HepG2 (cell line): ENCODE results near the gene COPZ1. TPM values are rescaled to one million over a fixed set of nuclear protein-coding genes. Genes with fewer than 3 reads are reported as not detected.

ENCODE experiments used
- ATAC-seq: fragments of 200-7000 bp; cut with Tn5 transposase; 3 replicates; pipeline ENCODE4 v1.9.1; 2020; ENCODE audit warnings: mild to moderate bottlenecking, moderate library complexity
- BruUV-seq: library from RNA; stranded (reverse); fragments of 400-500 nt; replicated peaks from 2 replicates; lab custom pipeline; 2021; lab: Mats Ljungman, UMichigan
- CTCF ChIA-PET: fragments of 300-600 bp; formaldehyde crosslinking; extraction: SDS; loops from one replicate; lab custom pipeline; 2021; ENCODE audit warnings: low total read pairs, inconsistent platforms, low intra/inter-chr PET ratio; lab: Yijun Ruan, JAX
- POLR2A ChIA-PET: fragments of 350-600 bp; sonication (Branson Sonifier 250); formaldehyde crosslinking; loops from one replicate; lab custom pipeline; 2020; ENCODE audit warnings: antibody characterized with exemption, inconsistent platforms; lab: Yijun Ruan, JAX
- DNase-seq: peaks from one replicate; pipeline ENCODE4 v3.0.0-alpha.2; 2015; ENCODE audit warnings: low spot score
- FAIRE-seq: peaks from 3 replicates; lab custom pipeline; 2011; peaks lifted over from hg19 to GRCh38; lab: Jason Lieb, UNC
- H2AFZ ChIP-seq: one replicate; pipeline ENCODE4 v1.6.1; 2011; ENCODE audit warnings: low read length, inconsistent platforms
- H3K27ac ChIP-seq: fragments of 300-600 bp; 3 replicates; pipeline ENCODE4 v1.8.0; 2011; ENCODE audit warnings: mixed run types, mild to moderate bottlenecking, mixed read lengths, low read length, inconsistent platforms; ENCODE audit not compliant: insufficient read depth; ENCODE audit errors: extremely low read length
- H3K27me3 ChIP-seq, 2 experiments: fragments of 200-600 bp in 1 of 2; 2 replicates in 1 of 2; 3 replicates in 1 of 2; pipeline versions ENCODE4 v1.6.0 to v1.8.0; 2011; ENCODE audit warnings: low read length in 2 of 2, mild to moderate bottlenecking in 2 of 2, moderate library complexity in 2 of 2, inconsistent platforms in 1 of 2; ENCODE audit not compliant: insufficient read depth in 2 of 2, control insufficient read depth in 1 of 2
- H3K36me3 ChIP-seq, 2 experiments: fragments of 200-600 bp in 1 of 2; replicated peaks in 1 of 2; 2 replicates in 1 of 2; 3 replicates in 1 of 2; pipeline versions ENCODE4 v1.5.1 to v1.8.0; 2011; ENCODE audit warnings: low read length in 2 of 2, inconsistent platforms in 1 of 2; ENCODE audit not compliant: insufficient read depth in 2 of 2, control insufficient read depth in 1 of 2
- H3K4me1 ChIP-seq: 2 replicates; pipeline ENCODE4 v1.5.1; 2012; ENCODE audit warnings: low read length, inconsistent platforms; ENCODE audit not compliant: insufficient read depth
- H3K4me2 ChIP-seq: 2 replicates; pipeline ENCODE4 v1.6.0; 2011; ENCODE audit warnings: low read depth, low read length, inconsistent platforms
- H3K4me3 ChIP-seq, 3 experiments: fragments of 200-600 bp in 1 of 3; sonication (generic), shearing (Covaris generic) in 1 of 3; replicated peaks in 1 of 3; 2 replicates each; pipeline ENCODE4 v1.5.1; 2011 to 2016; ENCODE audit warnings: low read length in 3 of 3, inconsistent platforms in 2 of 3, low read depth in 2 of 3, mild to moderate bottlenecking in 2 of 3, control low read depth in 1 of 3, mixed read lengths in 1 of 3; ENCODE audit not compliant: insufficient read depth in 1 of 3
- H3K79me2 ChIP-seq: one replicate; pipeline ENCODE4 v1.6.1; 2011; ENCODE audit warnings: low read length, inconsistent platforms; ENCODE audit not compliant: insufficient read depth
- H3K9ac ChIP-seq: 2 replicates; pipeline ENCODE4 v1.6.0; 2011; ENCODE audit warnings: mild to moderate bottlenecking, low read depth, low read length, inconsistent platforms; ENCODE audit not compliant: insufficient read depth
- H3K9me3 ChIP-seq: 2 replicates; pipeline ENCODE4 v1.5.1; 2012; ENCODE audit warnings: mild to moderate bottlenecking, low read length
- H4K20me1 ChIP-seq: 2 replicates; pipeline ENCODE4 v1.6.0; 2011; ENCODE audit warnings: inconsistent platforms, mild to moderate bottlenecking, low read length, moderate library complexity; ENCODE audit not compliant: insufficient read depth
- EHMT2 ChIP-seq: fragments of 200-600 bp; sonication (generic); IDR thresholded peaks from 2 replicates; pipeline ENCODE4 v1.7.0; 2017; ENCODE audit warnings: antibody characterized with exemption, low read depth, low read length, borderline replicate concordance
- HDAC6 ChIP-seq: fragments of 200-600 bp; sonication (generic); IDR thresholded peaks from 2 replicates; pipeline ENCODE4 v1.7.0; 2017; ENCODE audit warnings: mild to moderate bottlenecking, antibody characterized with exemption, low read length, low read depth
- ISL2 ChIP-seq: sonication (generic); formaldehyde crosslinking; IDR thresholded peaks from 2 replicates; pipeline ENCODE4 v1.5.0; 2020; ENCODE audit warnings: missing genetic modification reagents
- RBAK ChIP-seq: sonication (generic); formaldehyde crosslinking; IDR thresholded peaks from 2 replicates; pipeline ENCODE4 v1.5.1; 2020; ENCODE audit warnings: mild to moderate bottlenecking, missing genetic modification reagents
- RFXAP ChIP-seq: sonication (generic); formaldehyde crosslinking; IDR thresholded peaks from 2 replicates; pipeline ENCODE4 v1.4.0; 2020; ENCODE audit warnings: missing genetic modification reagents, borderline replicate concordance
- SIX1 ChIP-seq: sonication (generic); formaldehyde crosslinking; IDR thresholded peaks from 2 replicates; pipeline ENCODE4 v1.4.0; 2020; ENCODE audit warnings: missing genetic modification reagents, borderline replicate concordance
- SMC3 ChIP-seq: IDR thresholded peaks from 2 replicates; pipeline ENCODE4 v1.6.1; 2011; ENCODE audit warnings: low read length, improper control_type of control experiment
- SP1 ChIP-seq, 2 experiments: fragments of 450-650 bp in 1 of 2; sonication (generic) in 1 of 2; formaldehyde crosslinking in 1 of 2; IDR thresholded peaks; 2 replicates each; pipeline versions ENCODE4 v1.4.0 to v1.6.1; 2016 to 2020; ENCODE audit warnings: missing genetic modification reagents in 1 of 2
- STAG1 ChIP-seq: sonication (generic); formaldehyde crosslinking; IDR thresholded peaks from 2 replicates; pipeline ENCODE4 v1.4.0; 2020; ENCODE audit warnings: missing genetic modification reagents
- ZBTB21 ChIP-seq: sonication (generic); formaldehyde crosslinking; IDR thresholded peaks from 2 replicates; pipeline ENCODE4 v1.4.0; 2020; ENCODE audit warnings: missing genetic modification reagents
- ZBTB7A ChIP-seq: sonication (generic); formaldehyde crosslinking; IDR thresholded peaks from 2 replicates; pipeline ENCODE4 v1.8.0; 2022; ENCODE audit warnings: mild to moderate bottlenecking, missing genetic modification reagents
- ZNF160 ChIP-seq: sonication (generic); formaldehyde crosslinking; IDR thresholded peaks from 2 replicates; pipeline ENCODE4 v1.8.0; 2022; ENCODE audit warnings: mild to moderate bottlenecking, inconsistent platforms, missing genetic modification reagents
- ZNF335 ChIP-seq: sonication (generic); formaldehyde crosslinking; IDR thresholded peaks from 2 replicates; pipeline ENCODE4 v1.4.0; 2020; ENCODE audit warnings: missing genetic modification reagents
- ZSCAN20 ChIP-seq: sonication (generic); formaldehyde crosslinking; IDR thresholded peaks from 2 replicates; pipeline ENCODE4 v1.4.0; 2020; ENCODE audit warnings: missing genetic modification reagents, mild to moderate bottlenecking, borderline replicate concordance
- WGBS: methylation state at CpG from one replicate; pipeline ENCODE4 v1.1.6; 2017; ENCODE audit warnings: low lambda C conversion rate; 5-methylcytosine and 5-hydroxymethylcytosine counted together
- in situ Hi-C: cut with HindIII; loops from 2 replicates; pipeline ENCODE4 v1.10.0; 2017; ENCODE audit warnings: low pct_unique_long_range_greater_than_20kb; ENCODE audit not compliant: extremely low pct_ligation_motif_present
- intact Hi-C: fragments of 100-400 bp; cut with micrococcal nuclease; formaldehyde crosslinking; loops from one replicate; pipeline ENCODE4 v1.10.0; 2022; ENCODE audit not compliant: unreplicated experiment
- polyA plus RNA-seq, 8 experiments: library from polyadenylated mRNA; depleted of rRNA in 3 of 8; stranded (reverse) in 7 of 8; unstranded in 1 of 8; fragments of >200 nt; fragmentation: Illumina TruSeq in 4 of 8; extraction: Trizol in 4 of 8; gene quantifications; 2 replicates each; pipeline versions ENCODE4 v1.2.1 to v1.2.3, GENCODE V29; 2011 to 2016; ENCODE audit warnings: low read depth in 4 of 8, missing spikeins in 1 of 8, mixed read lengths in 1 of 8; ENCODE audit not compliant: insufficient read depth in 1 of 8
- total RNA-seq, 5 experiments: library from RNA; depleted of rRNA; stranded (reverse); fragments of >200 nt; fragmentation: Illumina TruSeq; extraction: Trizol; gene quantifications; 2 replicates each; pipeline ENCODE4 v1.2.3, GENCODE V29; 2016; ENCODE audit warnings: low read depth in 1 of 5
- TF ChIP-seq, protein P1 (sequence below): sonication (generic); formaldehyde crosslinking; IDR thresholded peaks from 2 replicates; pipeline ENCODE4 v1.5.0; 2020; ENCODE audit warnings: mild to moderate bottlenecking, missing genetic modification reagents, moderate library complexity
- TF ChIP-seq, protein P2 (sequence below): sonication (generic); formaldehyde crosslinking; IDR thresholded peaks from 2 replicates; pipeline ENCODE4 v1.4.0; 2020; ENCODE audit warnings: missing genetic modification reagents

Gene COPZ1
- total and polyA plus RNA-seq, 2 of the 13 experiments (the other 11 are each of a cell fraction or from before 2014, with no cell fraction given): 125 to 184 TPM

- in situ Hi-C loops: no loop called here
Measured at GRCh38 chr12:54393743-54394142, 68.8 kb downstream of the COPZ1 start.

DNA sequence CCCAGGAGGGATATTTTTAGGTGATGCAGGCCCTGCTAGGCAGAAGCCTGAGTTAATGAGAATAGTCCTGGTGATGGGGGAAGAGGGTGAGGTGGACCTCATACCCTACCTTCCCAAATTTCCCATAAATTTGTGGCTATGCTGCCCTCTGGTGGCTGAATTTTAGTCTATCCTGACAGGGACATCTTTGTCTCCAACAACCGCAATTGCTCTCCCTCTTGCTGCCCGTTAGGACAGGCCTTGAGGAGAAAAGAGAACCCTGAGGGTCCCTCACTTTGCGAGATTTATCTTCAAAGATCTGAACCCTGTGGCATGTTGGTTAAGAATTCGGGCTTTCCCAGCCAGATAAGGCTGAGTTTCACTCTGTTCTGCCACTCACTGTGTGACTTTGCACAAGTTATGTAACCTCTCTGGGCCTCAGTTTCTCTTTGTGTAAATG, 69.4 kb downstream of the COPZ1 start:
- H3K4me2 ChIP-seq: no peak overlapping the region
- H3K27me3 ChIP-seq: peaks cover 0 to 2% of the 10 kb centered on the region in 2 experiments; a peak in 2 of 5 replicates
- no peak overlapping the region for H3K9ac ChIP-seq
- BruUV-seq: no TSS peak
- no peak for TF ChIP-seq ZBTB7A (CRISPR knock-in tag)
- TF ChIP-seq SMC3: no peak
- peak; percentile 98 for TF ChIP-seq RBAK (CRISPR knock-in tag)
- no peak for TF ChIP-seq ZSCAN20 (CRISPR knock-in tag)
- TF ChIP-seq EHMT2: no peak
- no peak for TF ChIP-seq ISL2
- TF ChIP-seq, protein P1, sequence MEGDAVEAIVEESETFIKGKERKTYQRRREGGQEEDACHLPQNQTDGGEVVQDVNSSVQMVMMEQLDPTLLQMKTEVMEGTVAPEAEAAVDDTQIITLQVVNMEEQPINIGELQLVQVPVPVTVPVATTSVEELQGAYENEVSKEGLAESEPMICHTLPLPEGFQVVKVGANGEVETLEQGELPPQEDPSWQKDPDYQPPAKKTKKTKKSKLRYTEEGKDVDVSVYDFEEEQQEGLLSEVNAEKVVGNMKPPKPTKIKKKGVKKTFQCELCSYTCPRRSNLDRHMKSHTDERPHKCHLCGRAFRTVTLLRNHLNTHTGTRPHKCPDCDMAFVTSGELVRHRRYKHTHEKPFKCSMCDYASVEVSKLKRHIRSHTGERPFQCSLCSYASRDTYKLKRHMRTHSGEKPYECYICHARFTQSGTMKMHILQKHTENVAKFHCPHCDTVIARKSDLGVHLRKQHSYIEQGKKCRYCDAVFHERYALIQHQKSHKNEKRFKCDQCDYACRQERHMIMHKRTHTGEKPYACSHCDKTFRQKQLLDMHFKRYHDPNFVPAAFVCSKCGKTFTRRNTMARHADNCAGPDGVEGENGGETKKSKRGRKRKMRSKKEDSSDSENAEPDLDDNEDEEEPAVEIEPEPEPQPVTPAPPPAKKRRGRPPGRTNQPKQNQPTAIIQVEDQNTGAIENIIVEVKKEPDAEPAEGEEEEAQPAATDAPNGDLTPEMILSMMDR: peak; percentile 68
- no peak for TF ChIP-seq ZNF335
- TF ChIP-seq STAG1 (CRISPR knock-in tag): peak; percentile 44
- no peak for TF ChIP-seq RFXAP
- TF ChIP-seq, protein P2, sequence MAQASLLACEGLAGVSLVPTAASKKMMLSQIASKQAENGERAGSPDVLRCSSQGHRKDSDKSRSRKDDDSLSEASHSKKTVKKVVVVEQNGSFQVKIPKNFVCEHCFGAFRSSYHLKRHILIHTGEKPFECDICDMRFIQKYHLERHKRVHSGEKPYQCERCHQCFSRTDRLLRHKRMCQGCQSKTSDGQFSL (CRISPR knock-in tag): no peak
- TF ChIP-seq, all 625 proteins: peak for 3
- in situ Hi-C loops (no loop called here), intact Hi-C loops (no loop called here)
- H4K20me1 ChIP-seq: no peaks in the 10 kb centered on the region
- H3K79me2 ChIP-seq: no peaks in the 10 kb centered on the region
- H3K9me3 ChIP-seq: no peaks in the 10 kb centered on the region
- no peak overlapping the region for H2AFZ ChIP-seq
- no peaks in the 10 kb centered on the region for H3K36me3 ChIP-seq
- ATAC-seq: peak; percentile 55; the same call in 2 of the 3 replicates
- no peak overlapping the region for H3K27ac ChIP-seq
- DNase-seq: peak; percentile 25
- CTCF ChIA-PET: interaction anchor here (0.8 to 1.3 kb wide), 2 partner anchors 10 to 46 kb away, joined by 3 read pairs; no protein-coding TSS in a partner anchor
- POLR2A ChIA-PET: no interaction called here
- FAIRE-seq: peak; percentile 75
- H3K4me3 ChIP-seq: no peak overlapping the region
- peaks cover 12% of the 10 kb centered on the region; the same call in 1 of the 2 replicates for H3K4me1 ChIP-seq
- 9% methylated on average over 3 of the region's 4 CpGs for WGBS

More at GRCh38 chr12:54393743-54394142, 68.8 kb downstream of the COPZ1 start:
- Histone ChIP-seq H4K20me1 (no peaks in the 10 kb centered on the region), H3K27me3 (peaks cover 0 to 2% of the 10 kb centered on the region in 2 experiments; a peak in 2 of 5 replicates), H3K27ac (no peak overlapping the region), H3K9ac (no peak overlapping the region), H2AFZ (no peak overlapping the region), H3K4me3 (no peak overlapping the region), H3K79me2 (no peaks in the 10 kb centered on the region), H3K9me3 (no peaks in the 10 kb centered on the region), H3K36me3 (no peaks in the 10 kb centered on the region), H3K4me2 (no peak overlapping the region), H3K4me1 (peaks cover 12% of the 10 kb centered on the region; the same call in 1 of the 2 replicates)
- BruUV-seq: no TSS peak
- CTCF ChIA-PET: interaction anchor here (0.8 to 1.3 kb wide), 2 partner anchors 11 to 46 kb away, joined by 3 read pairs; no protein-coding TSS in a partner anchor
- intact Hi-C loops: no loop called here
- POLR2A ChIA-PET: no interaction called here
- WGBS: 22% methylated on average over 3 of the region's 3 CpGs
- no peak for FAIRE-seq
- TF ChIP-seq HDAC6 (no peak), SIX1 (CRISPR knock-in tag) (no peak), ZNF160 (no peak), ZBTB21 (no peak), SP1 (IDR thresholded peaks at IDR 0.05) (no peak), SP1 (CRISPR knock-in tag; IDR thresholded peaks at IDR 0.05) (no peak)
- DNase-seq: no peak
- no peak for ATAC-seq
